ENCODE measurements around the gene HSF2. TPM values are rescaled to one million over a fixed set of nuclear protein-coding genes. Genes with fewer than 3 reads are reported as not detected.

Gene HSF2
- total RNA-seq, 1 experiment from 2014 or later, result 20.4 TPM

Small RNA genes lying within 50 kb of the gene (small RNA-seq; reads per million reads assigned to genes)
- gene Z99129.1, result 0 reads per million in 2 experiments

Other genes starting within 250 kb of the HSF2 start
- gene SERINC1, start 72.2 kb downstream of the HSF2 start, total RNA-seq (2014; rRNA removed; shearing (Covaris generic)), result 128 and 140 TPM in 2 replicates
- gene PKIB, start 210.8 kb downstream of the HSF2 start, total RNA-seq (2014; rRNA removed; shearing (Covaris generic)), result 1.0 and 1.4 TPM in 2 replicates